OCI-LY3 (cell line): ENCODE results near the gene BMAL2.

Experiments used
- H2AFZ ChIP-seq: fragments of 200-600, 300-600 bp; shearing (Covaris generic); 2 replicates; pipeline ENCODE4 v1.6.0; 2014; ENCODE audit warnings: antibody characterized with exemption, low read depth, low read length
- H3K27ac ChIP-seq: fragments of 200-600, 300-600 bp; sonication (generic); 2 replicates; pipeline ENCODE4 v1.5.1; 2014; ENCODE audit warnings: mild to moderate bottlenecking, low read length, moderate library complexity, mixed read lengths
- H3K27me3 ChIP-seq: fragments of 200-600, 300-600 bp; sonication (generic); 2 replicates; pipeline ENCODE4 v1.6.1; 2014; ENCODE audit warnings: low read depth, low read length, mixed read lengths
- H3K36me3 ChIP-seq: fragments of 200-600, 300-600 bp; sonication (generic); replicated peaks from 2 replicates; pipeline ENCODE3; 2014; ENCODE audit warnings: low read depth, low read length, mixed read lengths
- H3K4me1 ChIP-seq: fragments of 300-600, 200-600 bp; sonication (generic); 2 replicates; pipeline ENCODE4 v1.6.1; 2014; ENCODE audit warnings: low read length, mixed read lengths
- H3K4me2 ChIP-seq: fragments of 200-600, 300-600 bp; sonication (generic); 2 replicates; pipeline ENCODE4 v1.6.1; 2014; ENCODE audit warnings: low read length, mixed read lengths
- H3K4me3 ChIP-seq: fragments of 300-600, 200-600 bp; sonication (generic); 2 replicates; pipeline ENCODE4 v1.5.1; 2014; ENCODE audit warnings: antibody characterized with exemption, mild to moderate bottlenecking, low read length, moderate library complexity
- H3K79me2 ChIP-seq: fragments of 300-600, 200-600 bp; shearing (Covaris generic); 2 replicates; pipeline ENCODE4 v1.6.1; 2014; ENCODE audit warnings: mild to moderate bottlenecking, low read length, mixed read lengths
- H3K9ac ChIP-seq: fragments of 300-600, 200-600 bp; shearing (Covaris generic); 2 replicates; pipeline ENCODE4 v1.6.0; 2014; ENCODE audit warnings: mild to moderate bottlenecking, low read length, moderate library complexity
- H3K9me3 ChIP-seq: fragments of 200-600, 300-600 bp; shearing (Covaris generic); 2 replicates; pipeline ENCODE4 v1.6.1; 2014; ENCODE audit warnings: low read length, mixed read lengths; ENCODE audit not compliant: insufficient read depth
- H4K20me1 ChIP-seq: fragments of 200-600, 300-600 bp; sonication (generic); 2 replicates; pipeline ENCODE4 v1.6.1; 2016; ENCODE audit warnings: low read length, mixed read lengths; ENCODE audit not compliant: insufficient read depth
- CTCF ChIP-seq: fragments of 200-600, 300-600 bp; sonication (generic); IDR thresholded peaks from 2 replicates; pipeline ENCODE4 v1.5.1; 2014; ENCODE audit warnings: antibody characterized with exemption, low read length, low read depth
- EZH2phosphoT487 ChIP-seq: fragments of 200-600 bp; shearing (Covaris generic); IDR thresholded peaks from 2 replicates; pipeline ENCODE4 v1.6.1; 2018; ENCODE audit warnings: antibody characterized with exemption, mixed run types, low read depth

Gene BMAL2

GRCh38 chr12:27293463-27293862 lies 39.2 kb upstream of the BMAL2 start:
- H3K27me3 ChIP-seq = no peaks in the 10 kb centered on the region
- H3K27ac ChIP-seq = no peak overlapping the region
- no peak overlapping the region for H3K9ac ChIP-seq
- H3K4me2 ChIP-seq = no peak overlapping the region
- H3K4me3 ChIP-seq = no peak overlapping the region
- TF ChIP-seq CTCF (no peak), EZH2phosphoT487 (no peak)
- peaks cover 98% of the 10 kb centered on the region for H3K79me2 ChIP-seq
- peaks cover 35% of the 10 kb centered on the region for H3K4me1 ChIP-seq
- peaks cover 84% of the 10 kb centered on the region for H4K20me1 ChIP-seq
- H3K36me3 ChIP-seq = peaks cover 53% of the 10 kb centered on the region
- no peak overlapping the region for H2AFZ ChIP-seq
- no peaks in the 10 kb centered on the region for H3K9me3 ChIP-seq

- H3K27me3 ChIP-seq = no peaks in the 10 kb centered on the region
- peaks cover 61% of the 10 kb centered on the region for H4K20me1 ChIP-seq
- no peak for TF ChIP-seq CTCF
- TF ChIP-seq EZH2phosphoT487 = no peak
- H3K9me3 ChIP-seq = no peaks in the 10 kb centered on the region
- peaks cover 74% of the 10 kb centered on the region for H3K36me3 ChIP-seq
- H3K9ac ChIP-seq = no peak overlapping the region
- peaks cover 90% of the 10 kb centered on the region for H3K79me2 ChIP-seq
- no peak overlapping the region for H3K4me3 ChIP-seq
- no peak overlapping the region for H3K4me2 ChIP-seq
- H2AFZ ChIP-seq = no peak overlapping the region
- H3K4me1 ChIP-seq = peaks cover 14% of the 10 kb centered on the region
- no peak overlapping the region for H3K27ac ChIP-seq
Measured at GRCh38 chr12:27296674-27297073, 36.0 kb upstream of the BMAL2 start.

DNA sequence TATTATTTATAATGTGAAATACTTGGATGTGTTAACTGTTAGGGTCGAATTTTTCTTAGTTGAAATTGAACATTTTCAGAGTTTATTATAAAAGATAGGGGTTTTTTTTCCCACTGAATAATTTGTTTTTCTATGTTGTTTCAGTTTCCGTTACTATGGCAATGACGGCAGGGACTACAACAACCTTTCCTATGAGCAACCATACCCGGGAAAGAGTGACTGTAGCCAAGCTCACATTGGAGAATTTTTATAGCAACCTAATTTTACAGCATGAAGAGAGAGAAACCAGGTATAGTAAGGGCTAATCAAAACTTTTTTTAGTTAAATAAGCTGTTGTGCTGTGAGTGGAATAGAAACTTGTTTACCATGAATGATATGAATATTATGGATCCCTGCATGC lies 35.1 kb upstream of the BMAL2 start:
- peaks cover 72% of the 10 kb centered on the region for H3K36me3 ChIP-seq
- peaks cover 52% of the 10 kb centered on the region for H4K20me1 ChIP-seq
- H3K4me1 ChIP-seq = peaks cover 14% of the 10 kb centered on the region
- H3K9ac ChIP-seq = no peak overlapping the region
- H3K9me3 ChIP-seq = no peaks in the 10 kb centered on the region
- H3K4me2 ChIP-seq = no peak overlapping the region
- no peak overlapping the region for H3K27ac ChIP-seq
- no peaks in the 10 kb centered on the region for H3K27me3 ChIP-seq
- peaks cover 81% of the 10 kb centered on the region for H3K79me2 ChIP-seq
- H3K4me3 ChIP-seq = no peak overlapping the region
- TF ChIP-seq EZH2phosphoT487 (no peak), CTCF (no peak)
- H2AFZ ChIP-seq = no peak overlapping the region

- Histone ChIP-seq H2AFZ (no peak overlapping the region), H3K9ac (no peak overlapping the region), H3K4me3 (no peak overlapping the region), H3K36me3 (peaks cover 69% of the 10 kb centered on the region), H3K4me2 (no peak overlapping the region), H3K27me3 (no peaks in the 10 kb centered on the region), H3K4me1 (peaks cover 25% of the 10 kb centered on the region), H3K27ac (no peak overlapping the region), H4K20me1 (peaks cover 37% of the 10 kb centered on the region), H3K79me2 (peaks cover 73% of the 10 kb centered on the region), H3K9me3 (no peaks in the 10 kb centered on the region)
- no peak for TF ChIP-seq CTCF
- no peak for TF ChIP-seq EZH2phosphoT487
Measured at GRCh38 chr12:27299102-27299501, 33.5 kb upstream of the BMAL2 start.
